Motor neuron (in vitro differentiated cells): ENCODE results near the gene TUBGCP6. TPM values are rescaled to one million over a fixed set of nuclear protein-coding genes. Genes with fewer than 3 reads are reported as not detected.

Source experiments
- ATAC-seq, 8 experiments: fragments of 200-7000 bp; cut with Tn5 transposase; replicated peaks in 6 of 8; 2 replicates each; pipeline ENCODE4 v1.8.0; 2021; ENCODE audit warnings: mild to moderate bottlenecking in 8 of 8, moderate library complexity in 8 of 8
- H3K27ac ChIP-seq, 2 donors: fragments of 250-450 bp; sonication (Bioruptor Pico); 2 replicates each; pipeline ENCODE4 v1.9.0; 2021; ENCODE audit warnings: antibody characterized with exemption in 2 of 2, mild to moderate bottlenecking in 2 of 2, moderate library complexity in 1 of 2
- H3K4me1 ChIP-seq, 2 donors: fragments of 250-450 bp; sonication (Bioruptor Pico); replicated peaks in 1 of 2; 2 replicates each; pipeline ENCODE4 v1.6.1; 2021; ENCODE audit warnings: antibody characterized with exemption in 2 of 2, mild to moderate bottlenecking in 2 of 2, moderate library complexity in 1 of 2
- H3K4me3 ChIP-seq, 5 donors: fragments of 250-450 bp; sonication (Bioruptor Pico); 2 replicates each; pipeline ENCODE4 v1.9.0; 2021; ENCODE audit warnings: antibody characterized with exemption in 5 of 5, mild to moderate bottlenecking in 5 of 5, moderate library complexity in 4 of 5
- WGBS, 10 experiments: fragments of 450-650 bp; shearing (Covaris generic); methylation state at CpG; one replicate each; pipeline ENCODE4 v1.0.0; 2022; 5-methylcytosine and 5-hydroxymethylcytosine counted together
- in situ Hi-C, 9 experiments: fragments of 400-800 bp; cut with MboI; loops; one replicate each; pipeline ENCODE4 v1.15.0; 2021; ENCODE audit warnings: low sequenced_read_pairs in 9 of 9, low pct_unique_long_range_greater_than_20kb in 2 of 9; ENCODE audit not compliant: unreplicated experiment in 9 of 9
- total RNA-seq, 8 experiments: library from RNA; unstranded; fragments of 300-600 nt; gene quantifications; 2 replicates each; pipeline versions ENCODE4 v1.2.3 to v1.2.4, GENCODE V29; 2022

Gene TUBGCP6
- total RNA-seq, 8 experiments from 2014 or later: 14.4 to 52.6 (median 20.1) TPM

- peak overlapping the region in 2 of 5 donors; percentile 46 to 48 for H3K4me3 ChIP-seq
- peak overlapping the region in 1 of 2 donors; percentile 76 for H3K27ac ChIP-seq
- no peak for ATAC-seq
- WGBS, 10 experiments: 20 to 100% methylated on average over 1 to 5 of the region's 32 CpGs; no CpG with 5 or more reads in 8 of the 10 experiments
- in situ Hi-C loops: no loop called here
- peaks cover 36 to 40% of the 10 kb centered on the region in 2 donors for H3K4me1 ChIP-seq
Measured at GRCh38 chr22:50249341-50250248, 4.8 kb upstream of the TUBGCP6 start.

- ATAC-seq: no peak
- H3K4me3 ChIP-seq: peak overlapping the region in 1 of 5 donors; percentile 12
- WGBS, 10 experiments: 100% methylated on average over 4 of the region's 29 CpGs; no CpG with 5 or more reads in 9 of the 10 experiments
- H3K4me1 ChIP-seq: peaks cover 36 to 40% of the 10 kb centered on the region in 2 donors
- H3K27ac ChIP-seq: peak overlapping the region; percentile 64 to 72
- in situ Hi-C loops: no loop called here
Measured at GRCh38 chr22:50248196-50249081, 3.6 kb upstream of the TUBGCP6 start.

GRCh38 chr22:50247748-50248147, 2.9 kb upstream of the TUBGCP6 start:
- Histone ChIP-seq H3K4me1 (peaks cover 41 to 44% of the 10 kb centered on the region in 2 donors), H3K27ac (peak overlapping the region; percentile 69 to 72), H3K4me3 (peak overlapping the region in 1 of 5 donors; percentile 12)
- ATAC-seq: peak in 6 of 8 experiments; percentile 0 to 62 (median 50)
- in situ Hi-C loops: no loop called here
- 20 to 40% (median 28%) methylated on average over 2 to 7 of the region's 16 CpGs; no CpG with 5 or more reads in 7 of the 10 experiments for WGBS, 10 experiments

GRCh38 chr22:50246242-50247175, 1.7 kb upstream of the TUBGCP6 start:
- 60 to 100% (median 78%) methylated on average over 1 to 6 of the region's 20 CpGs; no CpG with 5 or more reads in 4 of the 10 experiments for WGBS, 10 experiments
- Histone ChIP-seq H3K4me1 (peaks cover 39 to 45% of the 10 kb centered on the region in 2 donors), H3K4me3 (peak overlapping the region in 1 of 5 donors; percentile 94), H3K27ac (no peak overlapping the region)
- in situ Hi-C loops: no loop called here
- ATAC-seq: no peak

- peak in 7 of 8 experiments; percentile 0 to 5 (median 3) for ATAC-seq
- peaks cover 36 to 49% of the 10 kb centered on the region in 2 donors for H3K4me1 ChIP-seq
- peak overlapping the region; percentile 77 to 94 (median 81) for H3K4me3 ChIP-seq
- in situ Hi-C loops: no loop called here
- peak overlapping the region; percentile 81 to 96 for H3K27ac ChIP-seq
- 0 to 40% (median 0%) methylated on average over 1 to 4 of the region's 53 CpGs; no CpG with 5 or more reads in 7 of the 10 experiments for WGBS, 10 experiments
Measured at GRCh38 chr22:50245214-50246072, 620 bp upstream of the TUBGCP6 start.

- no peak for ATAC-seq
- in situ Hi-C loops: no loop called here
- 0 to 73% (median 41%) methylated on average over 2 to 16 of the region's 27 CpGs for WGBS, 10 experiments
- Histone ChIP-seq H3K27ac (peak overlapping the region; percentile 81 to 96), H3K4me3 (peak overlapping the region; percentile 77 to 94 (median 81)), H3K4me1 (peaks cover 28 to 42% of the 10 kb centered on the region in 2 donors)
Measured at GRCh38 chr22:50243685-50244419, 971 bp downstream of the TUBGCP6 start.

GRCh38 chr22:50242406-50242949, 2.3 kb downstream of the TUBGCP6 start:
- peaks cover 19 to 31% of the 10 kb centered on the region in 2 donors for H3K4me1 ChIP-seq
- WGBS, 10 experiments: 31 to 100% (median 59%) methylated on average over 1 to 12 of the region's 14 CpGs

GRCh38 chr22:50238755-50239154, 6.1 kb downstream of the TUBGCP6 start:
- H3K27ac ChIP-seq: no peak overlapping the region
- no peak overlapping the region for H3K4me3 ChIP-seq

More at GRCh38 chr22:50242406-50242949, 2.3 kb downstream of the TUBGCP6 start:
- Histone ChIP-seq H3K27ac (no peak overlapping the region), H3K4me3 (peak overlapping the region; percentile 77 to 94 (median 81))
- no peak for ATAC-seq
- in situ Hi-C loops: no loop called here

GRCh38 chr22:50236731-50237409, 8.0 kb downstream of the TUBGCP6 start:
- in situ Hi-C loops: no loop called here
- no peak overlapping the region for H3K27ac ChIP-seq
- no peak overlapping the region for H3K4me3 ChIP-seq
- peak in 2 of 8 experiments; percentile 18 to 53 for ATAC-seq
- 0 to 73% (median 40%) methylated on average over 1 to 3 of the region's 11 CpGs; no CpG with 5 or more reads in 5 of the 10 experiments for WGBS, 10 experiments
- H3K4me1 ChIP-seq: peaks cover under 1 to 13% of the 10 kb centered on the region in 2 donors

More at GRCh38 chr22:50238755-50239154, 6.1 kb downstream of the TUBGCP6 start:
- 83 to 100% (median 91%) methylated on average over 2 to 6 of the region's 9 CpGs; no CpG with 5 or more reads in 4 of the 10 experiments for WGBS, 10 experiments
- peaks cover 13 to 24% of the 10 kb centered on the region in 2 donors for H3K4me1 ChIP-seq
- in situ Hi-C loops: no loop called here
- no peak for ATAC-seq

GRCh38 chr22:50233223-50233622, 11.6 kb downstream of the TUBGCP6 start:
- Histone ChIP-seq H3K4me3 (no peak overlapping the region), H3K4me1 (no peaks in the 10 kb centered on the region), H3K27ac (no peak overlapping the region)
- 88 to 100% (median 94%) methylated on average over 1 to 13 of the region's 18 CpGs; no CpG with 5 or more reads in 5 of the 10 experiments for WGBS, 10 experiments
- in situ Hi-C loops: no loop called here
- no peak for ATAC-seq
